Medulla oblongata (tissue), 1 donor: Measurements from ENCODE around the gene MAP1LC3C.

Experiments
- DNase-seq: peaks from one replicate; pipeline ENCODE4 v3.0.0-alpha.2; 2015; ENCODE audit errors: extremely low spot score

The MAP1LC3C gene

DNA sequence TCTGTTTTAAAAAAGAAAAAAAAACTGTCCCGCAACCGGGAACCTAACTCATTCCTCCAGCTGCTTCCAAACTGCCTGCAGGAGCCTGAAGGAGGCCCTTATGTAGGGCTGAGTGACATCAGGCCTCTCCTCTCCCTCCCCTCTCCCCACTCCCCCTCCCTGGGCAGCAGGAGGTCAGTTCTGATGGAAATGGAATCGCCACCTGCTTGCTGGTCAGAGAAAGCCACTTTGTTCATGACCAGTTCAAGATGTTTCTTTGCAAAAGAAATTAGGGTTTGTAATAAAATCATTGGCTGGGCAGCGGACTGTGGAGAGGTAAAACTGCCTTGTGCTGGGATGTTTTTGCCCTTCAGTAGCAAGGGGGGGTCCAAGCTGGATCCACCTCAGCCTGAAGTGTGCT, at the start of gene MAP1LC3C:
TSS of gene MAP1LC3C (minus strand) at position 73 of the 400 bp plus-strand sequence. CDS start 90 bp downstream, outside the sequence.
- no peak for DNase-seq

DNA sequence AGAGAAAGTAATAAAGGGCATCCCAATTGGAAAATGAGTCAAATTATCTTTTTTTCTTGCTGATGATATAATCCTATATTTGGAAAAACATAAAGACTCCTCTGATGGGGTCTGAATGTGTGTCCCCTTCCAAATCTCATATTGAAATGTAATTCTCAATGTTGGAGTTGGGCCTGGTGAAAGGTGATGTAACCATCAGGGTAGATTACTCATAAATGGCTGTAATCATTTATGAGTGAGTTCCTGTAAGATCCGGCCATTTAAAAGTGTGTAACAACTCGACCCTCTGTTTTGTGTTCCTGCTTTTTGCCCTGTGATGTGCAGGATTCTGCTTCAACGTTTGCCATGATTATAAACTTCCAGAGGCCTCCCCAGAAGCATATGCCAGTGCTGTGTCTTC, 44.3 kb upstream of the MAP1LC3C start:
- DNase-seq = no peak

DNA sequence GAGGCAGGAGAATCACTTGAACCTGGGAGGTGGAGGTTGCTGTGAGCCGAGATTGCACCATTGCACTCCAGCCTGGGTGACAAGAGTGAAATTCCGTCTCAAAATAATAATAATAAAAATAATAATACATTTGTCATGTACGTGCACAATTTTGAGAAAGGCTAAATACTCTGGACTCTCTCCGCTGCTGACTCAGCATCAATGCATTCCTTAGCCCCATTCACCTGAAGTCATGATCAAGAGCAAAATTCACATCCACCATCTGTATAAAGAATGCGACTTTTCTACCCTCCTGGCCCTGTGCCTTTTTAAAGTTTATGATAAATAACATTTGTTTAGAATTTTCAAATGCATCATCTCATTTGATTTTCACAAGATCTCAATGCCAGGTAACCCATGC, 35.5 kb upstream of the MAP1LC3C start:
- DNase-seq = no peak

DNA sequence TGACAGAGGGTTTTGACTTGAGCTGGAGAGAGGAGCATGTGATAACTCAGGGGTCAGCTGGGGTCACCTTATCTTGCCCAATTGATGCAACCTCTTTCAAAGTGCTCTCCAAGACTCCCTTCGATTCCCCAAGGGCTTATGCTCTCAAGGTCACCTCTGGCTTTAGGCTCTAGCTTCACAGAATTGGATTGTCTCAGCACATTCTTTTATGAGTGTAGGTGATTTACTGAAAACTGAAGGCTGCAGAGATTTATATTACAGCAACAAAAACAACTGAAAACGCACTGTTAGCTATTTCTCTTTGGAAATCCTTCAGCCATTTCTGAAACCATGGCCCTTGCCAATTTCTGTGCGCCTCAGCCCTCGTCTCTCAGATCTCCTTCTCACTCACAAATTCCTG, 34.5 kb upstream of the MAP1LC3C start:
- DNase-seq = no peak

DNA sequence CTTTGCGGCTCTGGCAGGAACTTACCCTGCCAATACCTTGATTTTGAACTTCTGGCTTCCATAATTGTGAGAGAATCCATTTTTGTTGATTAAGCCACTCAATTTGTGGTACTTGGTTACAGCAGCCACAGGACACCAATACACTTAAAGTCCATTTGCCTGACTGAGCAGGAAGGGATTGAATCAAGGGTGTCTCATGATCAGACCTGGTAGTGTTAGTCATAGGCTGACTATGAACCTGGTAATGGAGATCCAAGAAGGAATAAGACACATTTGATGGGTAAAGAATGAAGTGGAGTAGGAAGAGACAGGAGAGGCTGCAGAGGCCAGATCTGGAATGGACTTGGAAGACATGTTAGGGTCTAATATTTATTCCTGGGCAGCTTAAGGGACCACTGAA, 31.2 kb upstream of the MAP1LC3C start:
- no peak for DNase-seq

DNA sequence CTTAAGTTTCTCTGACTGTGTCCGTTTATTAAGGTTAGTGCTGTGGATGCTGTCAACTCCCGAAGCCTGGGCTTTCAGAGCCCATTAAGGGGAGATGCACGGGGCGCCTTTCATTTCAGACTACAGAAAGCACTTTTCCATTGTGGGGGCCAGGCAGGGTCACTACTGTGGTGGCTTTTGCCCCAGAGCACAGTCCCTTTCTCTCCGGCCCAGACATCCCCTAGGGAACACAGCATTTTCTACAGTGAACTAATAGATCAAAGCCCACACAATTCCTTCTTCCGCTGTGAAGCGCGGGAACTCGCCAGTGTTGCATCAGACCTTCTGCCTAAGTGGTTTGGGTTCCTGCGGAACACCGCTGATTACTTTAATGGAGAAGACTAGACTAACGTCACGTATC, 26.8 kb upstream of the MAP1LC3C start:
- no peak for DNase-seq

DNA sequence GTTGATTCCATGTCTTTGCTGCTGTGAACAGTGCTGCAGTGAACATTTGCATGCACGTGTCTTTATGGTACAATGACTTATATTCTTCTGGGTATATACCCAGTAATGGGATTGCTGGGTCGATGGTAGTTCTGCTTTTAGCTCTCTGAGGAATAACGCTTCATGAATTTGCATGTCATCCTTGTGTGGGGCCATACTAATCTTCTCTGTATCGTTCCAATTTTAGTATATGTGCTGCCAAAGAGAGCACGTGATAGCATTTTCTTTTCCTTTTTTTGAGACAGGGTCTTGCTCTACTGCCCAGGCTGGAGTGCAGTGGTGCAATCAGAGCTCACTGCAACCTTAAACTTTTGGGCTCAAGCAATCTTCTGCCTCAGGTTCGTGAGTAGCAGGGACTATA, 24.9 kb upstream of the MAP1LC3C start:
- DNase-seq = no peak

DNA sequence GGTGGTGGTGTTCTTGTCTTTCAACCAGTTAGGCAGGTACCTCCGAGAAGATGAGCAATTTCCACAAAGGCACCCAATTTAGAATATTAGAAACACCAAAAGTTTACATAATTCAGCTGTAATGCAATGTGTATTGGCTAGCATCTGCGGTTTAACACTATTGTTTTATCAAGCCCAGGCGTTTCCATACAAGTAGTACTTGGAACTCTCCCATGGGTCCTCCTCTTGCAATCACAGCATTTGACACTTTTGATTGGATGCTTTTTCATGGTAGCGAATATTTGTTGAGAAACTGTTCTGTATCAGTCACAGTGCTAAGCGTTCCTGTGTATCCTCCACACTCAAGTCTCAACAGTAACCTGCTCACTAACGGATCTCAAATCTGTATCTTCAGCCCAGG, 20.1 kb upstream of the MAP1LC3C start:
- DNase-seq = no peak

DNA sequence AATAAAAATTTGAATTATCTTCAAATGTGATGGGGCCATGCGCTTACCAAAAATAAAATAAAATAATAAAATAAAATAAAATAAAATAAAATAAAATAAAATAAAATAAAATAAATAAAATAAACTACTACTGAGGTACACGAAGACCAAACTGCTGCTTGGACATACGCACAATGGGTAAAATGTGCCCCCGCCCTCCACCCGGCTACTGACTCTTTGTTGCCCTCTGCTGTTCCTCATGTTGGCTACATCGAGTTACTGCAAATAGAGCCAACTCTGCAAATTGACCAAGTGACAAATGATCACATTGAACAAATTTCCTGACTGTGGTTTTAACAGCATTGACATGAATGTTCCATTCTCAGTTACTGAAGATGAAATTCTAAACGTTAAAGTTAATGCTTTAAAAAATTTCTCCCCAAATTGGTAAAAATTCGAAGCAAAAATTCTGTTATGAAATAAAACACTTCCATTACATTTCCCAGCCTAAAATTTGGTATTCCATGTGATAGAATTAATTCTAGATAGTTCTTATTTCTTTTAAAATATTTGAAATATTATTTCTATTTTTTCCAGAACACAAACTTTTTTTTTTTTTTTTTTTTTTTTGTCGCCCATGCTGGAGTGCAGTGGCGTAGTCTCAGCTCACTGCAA, 18.8 kb upstream of the MAP1LC3C start:
- peak; percentile 82 for DNase-seq

DNA sequence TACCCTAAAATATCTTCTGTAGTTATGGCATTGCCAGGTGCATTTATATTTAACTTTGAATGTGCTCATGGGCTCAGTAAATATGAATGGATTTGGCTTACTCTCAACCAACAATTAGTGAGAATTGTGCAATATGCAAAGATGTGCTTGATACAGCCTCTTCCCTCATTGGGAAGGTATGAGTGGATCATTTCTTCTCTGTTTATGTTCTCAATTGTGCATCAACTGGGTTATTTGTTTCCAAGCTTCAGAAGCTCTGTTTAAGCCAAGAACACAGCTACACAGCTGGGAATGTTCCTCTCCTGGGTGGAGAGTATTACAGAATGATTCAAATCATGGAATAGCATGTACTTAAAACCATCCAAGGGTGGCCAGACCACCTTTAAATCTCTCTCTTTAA, 17.6 kb upstream of the MAP1LC3C start:
- no peak for DNase-seq

DNA sequence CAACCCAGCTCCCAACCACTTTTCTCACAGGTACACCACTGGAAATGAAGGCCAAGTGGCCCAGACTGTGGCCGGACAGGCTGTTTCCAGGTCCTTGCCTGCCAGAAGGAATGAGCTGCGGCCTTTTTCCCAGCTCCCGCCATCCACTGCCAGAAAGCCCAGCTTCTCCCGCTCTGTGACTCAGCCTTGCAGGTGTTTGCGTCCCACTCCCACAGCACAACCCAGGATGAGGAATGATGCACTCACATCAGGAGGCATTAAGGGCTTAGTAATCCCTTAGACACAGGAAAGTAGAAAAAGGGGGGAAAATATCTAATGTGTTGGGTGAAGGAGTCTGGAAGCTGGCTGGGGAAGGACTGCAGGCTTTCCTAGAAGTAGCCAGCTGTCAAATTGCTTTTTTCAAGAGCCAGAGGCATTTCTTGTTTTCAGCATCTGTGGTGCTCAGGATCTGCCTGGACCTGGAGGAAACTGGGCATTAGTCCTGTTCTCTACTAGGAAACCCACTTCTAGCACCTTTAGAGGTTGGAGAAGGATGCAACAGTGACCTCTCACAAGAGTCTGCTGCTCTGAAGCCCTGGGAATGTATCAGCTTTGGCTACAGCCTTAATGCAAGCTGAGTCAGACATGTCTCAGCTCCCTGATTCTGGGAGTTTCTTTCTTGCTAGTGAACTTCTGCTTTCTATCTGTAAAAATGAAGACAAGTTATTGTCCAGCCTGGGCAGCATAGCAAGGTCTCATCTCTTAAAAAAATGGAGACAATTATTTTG, 13.2 kb upstream of the MAP1LC3C start:
- no peak for DNase-seq

DNA sequence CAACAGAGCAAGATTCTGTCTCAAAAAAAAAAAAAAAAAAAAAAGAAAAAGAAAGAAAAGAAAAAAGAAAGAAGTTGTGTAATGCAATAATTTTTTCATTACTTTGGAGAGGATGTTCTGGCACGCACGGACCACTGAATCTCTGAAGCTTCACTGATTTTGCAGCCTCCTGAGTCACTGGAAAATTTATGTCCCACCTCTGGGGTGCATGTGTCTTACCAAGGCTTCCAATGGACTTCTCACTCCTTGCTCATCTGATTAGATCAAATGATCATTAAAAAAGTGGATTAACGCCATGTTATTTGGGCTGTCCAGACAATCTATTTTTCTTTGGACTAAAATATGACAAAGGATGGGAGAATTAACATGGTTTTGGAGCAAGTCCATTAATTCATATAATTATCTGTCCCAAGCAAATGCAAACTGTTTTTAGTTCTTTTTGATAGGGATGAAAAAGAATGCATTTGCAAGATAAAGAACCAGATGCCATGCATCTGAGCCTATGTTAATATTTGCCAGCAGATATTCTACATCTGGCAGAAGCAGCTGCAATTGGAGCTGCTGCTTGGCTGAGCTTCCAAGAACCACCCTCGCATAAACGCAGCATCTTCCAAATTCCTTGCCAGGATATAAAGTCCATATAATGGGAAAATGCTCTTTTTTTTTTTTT, 10.1 kb upstream of the MAP1LC3C start:
- DNase-seq = no peak

DNA sequence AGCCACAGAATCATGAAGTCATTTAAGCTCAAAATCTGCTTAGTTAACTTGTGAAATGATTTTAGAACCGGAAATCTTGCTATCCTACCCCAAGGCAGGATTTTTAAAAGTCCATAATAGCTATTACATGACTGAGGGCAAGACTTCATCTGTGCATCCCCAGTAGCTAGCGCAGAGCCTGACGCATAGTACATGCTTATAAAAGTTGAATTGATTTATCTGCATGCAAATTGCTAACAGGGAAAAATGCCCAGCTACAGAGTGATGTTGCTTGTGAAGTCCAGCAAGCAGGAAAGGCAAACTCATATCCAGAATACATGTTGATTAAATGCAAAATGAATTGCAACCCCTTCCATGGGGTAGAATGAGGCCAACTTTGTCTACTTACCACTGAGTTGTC, 8.1 kb upstream of the MAP1LC3C start:
- DNase-seq = no peak

DNA sequence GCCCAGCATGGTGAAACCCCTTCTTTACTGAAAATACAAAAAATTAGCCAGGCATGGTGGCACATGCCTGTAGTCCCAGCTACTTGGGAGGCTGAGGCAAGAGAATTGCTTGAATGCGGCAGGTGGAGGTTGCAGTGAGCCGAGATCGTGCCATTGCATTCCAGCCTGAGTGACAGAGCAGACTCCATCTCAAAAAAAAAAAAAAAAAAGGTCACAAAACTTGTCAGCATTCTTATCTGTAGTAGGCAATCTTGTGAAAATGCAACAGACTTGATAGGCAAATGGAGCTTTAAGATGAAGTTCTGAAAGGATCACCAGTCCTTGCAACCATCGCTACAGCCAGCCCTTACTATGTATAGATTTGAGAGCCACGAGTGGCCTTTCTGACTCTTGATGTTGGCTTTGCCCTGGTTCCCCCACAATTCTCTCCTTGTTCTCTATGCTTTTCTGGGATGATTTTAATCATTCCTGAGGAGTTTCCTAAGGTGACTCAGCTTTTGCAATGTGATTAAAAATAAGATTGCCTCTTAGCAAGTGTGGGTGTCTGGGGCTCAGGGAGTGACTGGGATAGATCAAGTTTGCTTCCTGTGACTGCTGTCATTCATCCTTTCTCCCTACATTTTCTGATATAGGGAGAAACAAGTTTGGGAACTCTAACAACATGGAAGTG, 7.1 kb upstream of the MAP1LC3C start:
- DNase-seq = no peak

DNA sequence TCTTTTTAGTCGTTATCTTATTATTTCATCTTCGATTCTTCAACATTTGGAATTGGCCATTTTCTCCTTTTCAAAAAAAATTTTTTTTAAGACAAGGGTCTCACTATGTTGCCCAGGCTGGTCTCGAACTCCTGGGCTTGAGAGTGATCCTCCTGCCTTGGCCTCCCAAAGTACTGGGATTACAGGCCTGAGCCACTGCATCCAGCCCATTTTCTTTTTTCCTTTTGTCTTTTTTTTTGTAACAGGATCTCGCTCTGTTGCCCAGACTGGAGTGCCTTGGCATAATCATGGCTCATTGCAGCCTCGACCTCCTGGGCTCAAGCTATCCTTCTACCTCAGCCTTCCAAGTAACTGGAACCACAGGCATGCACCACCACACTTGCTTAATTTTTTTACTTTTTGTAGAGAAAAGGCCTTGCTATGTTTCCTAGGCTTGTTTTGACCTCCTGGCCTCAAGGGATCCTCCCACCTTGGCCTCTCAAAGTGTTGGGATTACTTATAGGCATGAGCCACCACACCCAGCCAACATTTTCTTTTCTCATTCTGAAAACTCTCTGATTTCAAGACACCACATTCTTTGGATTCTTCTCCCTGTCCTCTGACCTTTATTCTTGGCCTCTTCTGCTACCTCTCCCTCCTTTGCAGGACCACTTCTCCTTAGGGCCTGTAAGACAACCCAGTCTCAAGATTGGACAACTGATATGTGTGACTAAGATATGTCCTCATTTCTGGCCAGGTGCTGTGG, 6.0 kb upstream of the MAP1LC3C start:
- DNase-seq = no peak

DNA sequence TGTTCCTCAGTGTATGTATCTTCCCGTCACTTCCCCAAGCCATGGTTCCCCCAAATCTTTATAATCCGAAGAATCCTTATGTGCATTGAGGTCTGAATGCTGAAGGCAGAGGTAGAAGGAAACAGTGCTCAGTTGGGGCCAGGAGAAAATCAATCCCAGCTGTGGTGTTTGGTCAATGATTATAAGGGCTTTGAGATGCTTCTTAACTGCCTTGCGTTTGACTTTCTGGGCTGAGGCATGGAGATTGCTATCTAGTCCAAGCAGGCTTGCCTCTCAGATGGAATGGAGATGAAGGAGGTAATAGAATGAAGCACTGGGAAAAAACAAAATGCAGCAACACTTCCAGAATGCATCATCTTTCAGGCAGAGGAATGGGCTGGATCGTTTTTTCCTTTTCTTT, 3.6 kb upstream of the MAP1LC3C start:
- no peak for DNase-seq

DNA sequence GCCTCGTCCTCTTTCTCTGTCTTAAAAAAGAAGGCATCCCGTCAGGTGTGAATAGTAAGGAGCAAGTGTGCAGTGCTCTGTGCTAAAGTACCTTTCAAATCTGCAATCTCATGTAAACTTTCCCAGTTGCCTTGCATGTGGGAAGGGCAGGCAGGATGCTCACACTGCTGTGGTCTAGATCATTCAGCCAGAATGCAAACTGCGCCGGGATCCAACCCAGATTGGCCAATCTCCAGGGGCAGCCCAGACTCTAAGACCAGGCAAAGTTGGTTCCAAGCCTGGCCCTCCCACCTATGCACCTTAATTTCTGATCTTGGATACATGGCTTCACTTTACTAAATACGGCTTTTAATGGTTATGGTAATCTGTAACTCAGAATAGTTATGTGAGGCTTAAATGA, 3.2 kb upstream of the MAP1LC3C start:
- DNase-seq = no peak

DNA sequence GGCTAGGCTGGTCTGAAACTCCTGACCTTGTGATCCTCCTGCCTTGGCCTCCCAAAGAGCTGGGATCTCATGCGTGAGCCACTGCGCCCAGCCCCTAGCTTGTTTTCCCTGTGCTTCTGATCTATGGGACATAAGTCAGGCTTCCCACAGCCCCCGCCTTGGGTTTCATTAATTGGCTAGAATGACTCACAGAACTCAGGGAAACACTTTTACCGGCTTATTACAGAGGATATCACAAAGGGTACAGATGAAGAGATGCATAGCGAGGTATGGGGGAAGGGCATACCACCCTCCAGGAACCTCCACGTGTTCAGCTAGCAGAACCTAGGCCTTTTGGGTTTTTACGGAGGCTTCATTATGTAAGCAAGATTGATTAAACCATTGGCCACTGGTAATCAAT, 1.5 kb upstream of the MAP1LC3C start:
- no peak for DNase-seq

DNA sequence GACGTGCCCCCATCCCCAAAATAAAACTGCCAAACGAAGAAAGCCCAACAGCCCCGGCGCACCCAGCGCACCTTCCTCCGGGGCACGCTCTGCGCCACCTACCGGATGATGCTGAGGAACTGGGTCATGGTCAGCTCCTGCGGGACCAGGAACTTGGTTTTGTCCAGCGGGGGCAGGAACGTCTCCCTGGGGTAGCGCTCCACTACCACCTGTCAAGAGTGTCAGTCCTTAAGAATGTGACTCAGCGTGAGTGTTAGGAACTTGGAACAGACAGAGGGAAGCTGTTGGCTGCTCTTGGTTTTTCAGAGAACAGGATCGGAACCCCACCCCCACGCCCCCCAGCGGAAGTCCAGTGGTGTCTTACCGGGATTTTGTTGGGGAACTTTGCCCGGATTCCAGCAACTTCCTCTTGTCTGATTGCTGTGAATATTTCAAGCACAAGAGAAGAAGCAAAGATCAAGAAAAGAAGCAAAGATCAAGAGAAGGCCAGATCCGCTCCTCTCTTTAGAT, 431 bp downstream of the MAP1LC3C start:
- DNase-seq = peak; percentile 56

DNA sequence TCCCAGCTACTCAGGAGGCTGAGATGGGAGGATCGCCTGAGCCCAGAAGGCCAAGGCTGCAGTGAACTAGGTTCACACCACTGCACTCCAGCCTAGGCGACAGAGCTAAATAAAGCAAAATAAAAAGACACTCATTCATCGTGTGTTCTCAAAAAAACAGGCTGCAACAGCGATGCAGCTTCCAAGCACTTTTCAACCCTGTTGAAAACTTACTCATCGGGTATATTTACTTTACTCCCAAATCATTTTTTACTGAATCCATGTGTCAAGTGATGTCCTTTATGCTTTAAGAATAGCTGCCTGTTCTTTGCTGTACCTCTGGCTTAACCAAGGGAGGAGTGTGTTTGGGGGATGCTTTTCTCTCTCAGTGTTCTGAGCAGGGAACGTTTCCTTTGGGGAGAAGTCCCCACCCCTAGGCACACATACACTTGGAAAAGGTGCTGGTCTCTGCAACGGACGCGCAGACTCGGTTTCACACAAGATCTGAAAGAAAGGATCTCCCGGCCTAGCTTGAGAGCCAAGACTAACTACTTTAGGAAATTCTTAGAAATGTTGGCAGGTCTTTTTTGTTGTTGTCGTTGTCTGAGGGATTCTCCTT, 1.4 kb downstream of the MAP1LC3C start:
- DNase-seq = no peak

DNA sequence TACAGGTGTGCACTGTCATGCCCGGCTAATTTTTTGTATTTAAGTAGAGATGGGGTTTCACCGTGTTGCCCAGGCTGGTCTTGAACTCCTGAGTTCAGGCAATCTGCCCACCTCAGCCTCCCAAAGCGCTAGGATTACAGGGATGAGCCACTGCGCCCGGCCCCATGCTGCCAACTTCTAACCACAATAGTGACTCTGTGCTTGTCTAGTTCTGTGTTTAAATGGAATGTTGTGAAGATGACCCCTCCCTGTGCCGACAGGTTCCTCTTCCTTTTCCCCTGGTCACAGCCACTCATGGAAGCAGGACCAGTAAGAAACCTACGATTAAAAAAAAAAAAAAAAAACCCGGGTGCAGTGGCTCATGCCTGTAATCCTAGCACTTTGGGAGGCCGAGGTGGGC, 4.7 kb downstream of the MAP1LC3C start:
- no peak for DNase-seq
